Hematopoietic multipotent progenitor cell treated with erythropoietin and hydrocortisone succinate and interleukin-3 and kit ligand, for 15 days (in vitro differentiated cells): ENCODE results near the gene ICA1L.
A peak's percentile ranks its signal among the peaks of the same experiment; 100 is the strongest.
"Not testable (repeated sequence)": the region's sequence is repeated elsewhere in the genome, so short reads cannot be mapped to it uniquely, and the experiment has no call there.

Experiments
- DNase-seq: peaks from one replicate; pipeline ENCODE4 v3.0.0-alpha.2; 2015; ENCODE audit warnings: low spot score

The ICA1L gene

GRCh38 chr2:202847693-202848524, 23.7 kb downstream of the ICA1L start:
- DNase-seq, result no peak

GRCh38 chr2:202844656-202845055, 26.9 kb downstream of the ICA1L start:
- no peak for DNase-seq

GRCh38 chr2:202842690-202843089, 28.9 kb downstream of the ICA1L start:
- DNase-seq, result no peak

- no peak for DNase-seq
Measured at GRCh38 chr2:202841090-202841867, 30.3 kb downstream of the ICA1L start.

- peak; percentile 45 for DNase-seq
Measured at GRCh38 chr2:202831242-202832220, 40.0 kb downstream of the ICA1L start.

DNA sequence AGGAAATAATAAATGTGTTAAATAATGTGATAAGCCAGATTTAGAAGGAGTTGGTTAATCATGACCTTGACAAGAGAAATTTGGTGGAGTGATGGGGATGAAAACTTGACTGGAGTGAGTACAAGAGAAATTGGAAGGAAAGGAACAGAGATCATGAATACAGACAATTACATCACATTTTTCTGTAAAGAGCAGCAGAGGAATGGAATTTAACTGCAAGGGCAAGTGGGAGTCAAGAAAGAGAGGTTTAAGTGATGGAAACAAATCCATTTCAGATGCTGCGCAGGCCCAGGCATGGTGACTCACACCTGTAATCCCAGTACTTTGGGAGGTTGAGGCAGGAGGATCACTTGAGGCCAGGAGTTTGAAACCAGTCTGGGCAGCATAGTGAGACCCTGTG, 46.7 kb downstream of the ICA1L start:
- no peak for DNase-seq

DNA sequence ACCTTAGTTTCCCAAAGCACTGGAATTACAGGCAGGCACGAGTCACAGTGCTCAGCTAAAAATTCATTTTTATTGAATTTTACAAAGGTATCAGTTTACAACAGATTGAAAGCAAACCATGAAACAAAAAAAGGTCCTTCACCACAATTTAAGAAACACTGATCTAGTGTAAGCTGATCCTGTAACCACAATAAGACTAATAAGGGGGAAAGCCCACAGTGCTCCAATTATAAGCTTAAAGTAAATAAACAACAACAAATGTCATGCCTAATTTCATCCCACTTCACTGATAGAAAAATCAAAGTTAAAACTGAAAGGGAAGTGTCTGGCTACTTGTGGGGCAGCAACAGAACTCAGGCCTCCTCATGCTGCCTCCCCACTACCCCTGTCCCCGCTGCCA, 49.2 kb downstream of the ICA1L start:
- DNase-seq, result no peak

- no peak for DNase-seq
Measured at GRCh38 chr2:202821206-202822160, 50.1 kb downstream of the ICA1L start.

- DNase-seq, result no peak
Measured at GRCh38 chr2:202818321-202818720, 53.2 kb downstream of the ICA1L start.

GRCh38 chr2:202817771-202818170, 53.8 kb downstream of the ICA1L start:
- DNase-seq, result no peak

GRCh38 chr2:202815548-202816360, 55.8 kb downstream of the ICA1L start:
- no peak for DNase-seq

DNA sequence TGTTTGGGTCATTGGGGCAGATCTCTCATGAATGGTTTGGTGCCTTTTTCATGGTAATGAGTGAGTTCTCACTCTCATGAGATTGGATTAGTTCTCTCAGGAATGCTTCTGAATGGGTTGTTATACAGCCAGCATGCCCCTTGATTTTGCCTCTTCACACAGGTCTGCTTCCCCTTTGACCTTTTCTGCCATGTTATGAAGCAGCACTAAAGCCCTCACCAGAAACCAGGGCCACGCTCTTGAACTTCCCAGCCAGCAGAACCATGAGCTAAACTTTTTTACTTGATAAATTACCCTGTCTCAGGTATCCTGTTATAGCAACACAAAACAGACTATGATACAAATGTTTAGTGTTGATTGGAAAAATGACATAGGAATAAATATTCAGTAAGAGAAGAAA, 57.3 kb downstream of the ICA1L start:
- no peak for DNase-seq

- DNase-seq, result no peak
Measured at GRCh38 chr2:202813387-202813786, 58.2 kb downstream of the ICA1L start.

DNA sequence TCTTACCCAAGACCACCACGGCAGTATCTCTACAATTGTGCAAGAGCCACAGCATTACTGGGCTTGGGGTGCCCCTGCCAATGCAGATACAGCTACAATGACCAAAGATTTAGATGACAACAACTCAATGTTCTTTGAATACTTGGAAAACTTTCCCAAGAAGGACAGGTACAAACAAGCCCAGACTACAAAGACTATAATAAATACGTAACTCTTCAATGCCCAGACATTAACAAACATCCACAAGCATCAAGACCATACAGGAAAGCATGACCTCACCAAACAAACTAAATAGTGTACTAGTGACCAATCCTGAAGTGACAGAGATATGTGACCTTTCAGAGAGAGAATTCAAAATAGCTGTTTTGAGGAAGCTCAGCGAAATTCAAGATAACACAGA, 62.8 kb downstream of the ICA1L start:
- no peak for DNase-seq

DNA sequence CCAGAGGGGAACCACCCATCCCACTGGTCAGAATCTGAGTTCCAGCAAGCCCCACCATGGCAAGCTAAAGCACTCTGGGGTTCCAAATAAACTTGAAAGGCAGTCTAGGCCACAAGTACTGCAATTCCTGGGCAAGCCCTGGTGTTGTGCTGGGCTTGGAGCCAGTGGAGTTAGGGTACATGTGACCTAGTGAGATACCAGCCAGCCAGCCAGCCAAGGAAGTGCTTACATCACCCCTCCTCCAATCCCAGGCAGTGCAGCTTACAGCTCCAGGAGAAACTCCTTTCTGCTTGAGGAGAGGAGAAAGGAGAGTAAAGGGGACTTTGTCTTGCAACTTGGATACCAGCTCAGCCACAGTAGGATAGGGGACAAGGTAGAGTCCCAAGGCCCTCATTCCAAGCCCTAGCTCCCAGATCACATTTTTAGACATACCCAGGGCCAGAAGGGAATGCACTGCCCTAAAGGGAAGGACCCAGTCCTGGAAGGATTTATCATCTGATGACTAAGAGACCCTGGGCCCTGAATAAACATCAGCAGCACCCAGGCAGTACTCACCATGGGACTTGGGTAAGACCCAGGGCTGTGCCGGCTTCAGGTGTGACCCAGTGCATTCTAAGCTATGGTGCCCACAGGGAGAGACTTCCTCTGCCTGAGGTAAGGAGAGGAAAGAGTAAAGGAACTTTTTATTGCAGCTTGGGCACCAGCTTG, 64.0 kb downstream of the ICA1L start:
- not testable (repeated sequence) for DNase-seq

DNA sequence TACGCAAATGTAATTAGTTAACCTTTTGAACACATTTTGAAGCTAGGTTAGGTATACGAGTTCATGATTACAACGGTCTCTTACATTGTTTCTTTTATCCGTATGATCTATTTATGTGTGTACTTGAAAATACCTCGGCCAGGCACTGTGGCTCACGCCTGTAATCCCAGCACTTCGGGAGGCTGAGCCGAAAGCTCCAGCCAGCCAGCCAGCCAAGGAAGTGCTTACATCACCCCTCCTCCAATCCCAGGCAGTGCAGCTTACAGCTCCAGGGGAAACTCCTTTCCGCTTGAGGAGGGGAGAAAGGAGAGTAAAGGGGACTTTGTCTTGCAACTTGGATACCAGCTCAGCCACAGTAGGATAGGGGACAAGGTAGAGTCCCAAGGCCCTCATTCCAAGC, 65.7 kb downstream of the ICA1L start:
- DNase-seq, result not testable (repeated sequence)

DNA sequence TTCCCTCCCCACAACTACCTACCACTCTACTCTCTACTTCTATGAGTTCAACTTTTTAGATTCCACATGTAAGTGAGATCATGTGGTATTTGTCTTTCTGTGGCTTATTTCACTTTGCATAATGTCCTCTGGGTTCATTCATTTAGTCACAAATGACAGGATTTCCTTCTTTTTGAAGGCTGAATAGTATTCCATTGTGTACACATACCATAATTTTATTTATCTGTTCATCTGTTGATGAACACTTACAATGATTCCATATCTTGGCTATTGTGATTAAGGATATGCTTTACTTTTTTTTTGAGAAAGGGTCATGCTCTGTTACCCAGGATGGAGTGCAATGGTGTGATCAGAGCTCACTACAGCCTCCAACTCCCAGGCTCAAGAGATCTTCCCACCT, 73.6 kb downstream of the ICA1L start:
- DNase-seq, result no peak

DNA sequence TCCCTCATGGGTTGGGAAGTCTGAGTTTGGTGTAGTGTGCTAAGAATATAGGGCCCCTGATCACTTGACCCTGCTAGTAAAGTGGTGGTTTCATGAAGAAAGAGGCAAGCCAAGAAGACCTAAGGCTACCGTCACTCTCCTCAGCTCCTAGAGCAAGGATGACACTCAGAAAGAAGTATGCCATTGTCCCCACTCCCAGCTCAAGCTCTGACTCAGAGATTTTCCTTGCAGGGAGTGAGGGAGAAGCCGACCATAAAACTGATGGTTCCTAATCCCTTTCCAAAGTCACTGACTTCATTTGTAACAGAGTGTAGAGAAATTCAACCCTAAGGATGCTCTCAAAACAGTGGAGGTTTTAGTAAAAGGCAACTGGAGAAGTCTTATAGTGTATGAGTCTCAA, 80.9 kb downstream of the ICA1L start:
- no peak for DNase-seq

DNA sequence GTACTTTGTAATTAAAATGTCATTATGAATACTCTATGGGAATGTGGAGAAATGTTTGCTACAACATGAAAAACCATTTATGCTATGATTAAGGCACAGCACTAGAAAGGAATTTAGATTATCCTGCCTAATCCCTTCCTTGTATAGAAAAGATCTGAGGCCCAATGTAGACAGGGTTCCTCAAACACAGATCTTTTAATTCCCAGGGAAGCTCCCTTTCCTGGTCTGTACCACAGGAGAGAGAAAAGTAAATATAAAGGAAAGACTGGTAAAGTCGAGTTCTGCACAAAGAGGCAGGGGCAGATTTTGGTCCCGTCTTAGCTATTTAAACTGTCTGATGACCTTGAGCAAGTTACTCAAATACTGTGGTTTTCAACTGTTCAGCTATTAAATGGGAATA, 84.7 kb downstream of the ICA1L start:
- DNase-seq, result no peak
